HG03571 (cell line): ENCODE data around the gene GPC6.

ENCODE experiments used
- ATAC-seq: cut with Tn5 transposase; IDR thresholded peaks from one replicate; pipeline ENCODE4 v1.9.1; 2021; ENCODE audit not compliant: unreplicated experiment

The GPC6 gene

GRCh38 chr13:94416454-94417080, 1190.0 kb downstream of the GPC6 start:
- no peak for ATAC-seq

GRCh38 chr13:94417294-94417693, 1190.7 kb downstream of the GPC6 start:
- no peak for ATAC-seq

- no peak for ATAC-seq
Measured at GRCh38 chr13:94419304-94419924, 1192.8 kb downstream of the GPC6 start.

GRCh38 chr13:94419925-94420305, 1193.3 kb downstream of the GPC6 start:
- no peak for ATAC-seq

- no peak for ATAC-seq
Measured at GRCh38 chr13:94427313-94427953, 1200.8 kb downstream of the GPC6 start.

- no peak for ATAC-seq
Measured at GRCh38 chr13:94431574-94431973, 1205.0 kb downstream of the GPC6 start.

GRCh38 chr13:94431987-94432386, 1205.4 kb downstream of the GPC6 start:
- ATAC-seq: no peak

- ATAC-seq: no peak
Measured at GRCh38 chr13:94433055-94433961, 1206.7 kb downstream of the GPC6 start.

- no peak for ATAC-seq
Measured at GRCh38 chr13:94435604-94436226, 1209.1 kb downstream of the GPC6 start.

- ATAC-seq: no peak
Measured at GRCh38 chr13:94444826-94445225, 1218.2 kb downstream of the GPC6 start.

- ATAC-seq: no peak
Measured at GRCh38 chr13:94454334-94454733, 1227.7 kb downstream of the GPC6 start.

GRCh38 chr13:94454906-94455305, 1228.3 kb downstream of the GPC6 start:
- ATAC-seq: no peak

GRCh38 chr13:94455414-94455813, 1228.8 kb downstream of the GPC6 start:
- ATAC-seq: no peak
